ENCODE measurements around the gene STOX2.
A peak's percentile ranks its signal among the peaks of the same experiment; 100 is the strongest.

Gene STOX2

DNA sequence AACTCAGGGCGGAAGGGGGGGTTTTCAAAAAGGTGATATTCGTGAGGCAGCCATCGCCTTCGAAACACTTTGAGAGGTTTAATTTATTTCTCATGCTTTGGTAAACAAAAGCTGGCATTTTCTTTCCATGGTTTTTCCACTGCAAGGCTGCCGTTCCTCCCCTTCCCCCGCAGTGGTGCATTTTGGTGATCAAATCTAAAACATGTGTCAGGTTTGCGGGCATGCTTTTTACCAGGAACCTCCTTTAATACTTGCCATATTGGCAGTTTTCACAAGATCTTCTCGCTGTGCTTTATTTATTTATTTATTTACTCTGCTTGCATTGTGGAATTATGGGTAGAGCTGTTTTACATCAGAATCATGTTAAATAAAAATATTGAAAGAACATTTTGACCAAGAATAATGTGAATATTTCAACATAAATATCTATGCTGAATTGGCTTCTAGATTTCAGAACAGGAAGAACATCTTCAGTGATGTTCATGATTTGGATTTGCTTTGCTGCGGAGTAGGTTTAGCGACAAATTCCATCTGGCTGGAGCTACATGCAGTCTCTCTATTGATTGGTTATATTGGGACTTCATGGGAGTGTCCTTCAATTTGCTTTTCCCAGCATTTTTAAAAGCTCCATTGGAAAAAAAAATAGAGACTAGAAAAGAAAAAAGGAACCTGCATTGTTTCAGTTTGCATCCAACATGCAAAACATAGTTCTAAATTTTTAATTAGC is 54.4 kb downstream of the STOX2 start:
- TF ChIP-seq L3MBTL2 (conservative IDR thresholded peaks at IDR 0.05) (no peak), FOXA1 (IDR thresholded peaks at IDR 0.05) (no peak), ARNT (IDR thresholded peaks at IDR 0.05) (no peak), FOXK2 (IDR thresholded peaks at IDR 0.05) (no peak), SUZ12 (IDR thresholded peaks at IDR 0.05) (no peak), ZNF384 (IDR thresholded peaks at IDR 0.05) (no peak), CTBP1 (IDR thresholded peaks at IDR 0.05; ENCODE audit: borderline replicate concordance) (no peak), LEF1 (IDR thresholded peaks at IDR 0.05; ENCODE audit: borderline replicate concordance) (no peak), FOXM1 (IDR thresholded peaks at IDR 0.05; ENCODE audit: borderline replicate concordance) (no peak), BHLHE40 (IDR thresholded peaks at IDR 0.05; ENCODE audit: borderline replicate concordance) (no peak), ELF4 (IDR thresholded peaks at IDR 0.05) (no peak), NFRKB (IDR thresholded peaks at IDR 0.05) (no peak)
- TF ChIP-seq, protein P1, sequence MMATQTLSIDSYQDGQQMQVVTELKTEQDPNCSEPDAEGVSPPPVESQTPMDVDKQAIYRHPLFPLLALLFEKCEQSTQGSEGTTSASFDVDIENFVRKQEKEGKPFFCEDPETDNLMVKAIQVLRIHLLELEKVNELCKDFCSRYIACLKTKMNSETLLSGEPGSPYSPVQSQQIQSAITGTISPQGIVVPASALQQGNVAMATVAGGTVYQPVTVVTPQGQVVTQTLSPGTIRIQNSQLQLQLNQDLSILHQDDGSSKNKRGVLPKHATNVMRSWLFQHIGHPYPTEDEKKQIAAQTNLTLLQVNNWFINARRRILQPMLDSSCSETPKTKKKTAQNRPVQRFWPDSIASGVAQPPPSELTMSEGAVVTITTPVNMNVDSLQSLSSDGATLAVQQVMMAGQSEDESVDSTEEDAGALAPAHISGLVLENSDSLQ (IDR thresholded peaks at IDR 0.05) = no peak
- ChIA-PET POLR2A (interaction anchor here (0.6 to 3.7 kb wide), 19 partner anchors 8 to 515 kb away, joined by 3 to 43 read pairs (median 3); partner anchors contain the start of genes CDKN2AIP and STOX2), CTCF (interaction anchor here (0.6 to 1.5 kb wide), 4 partner anchors 9 to 1968 kb away, joined by 3 to 4 read pairs (median 3); no protein-coding TSS in a partner anchor)
- DNase-seq (ENCODE audit: extremely low spot score) = no peak

DNA sequence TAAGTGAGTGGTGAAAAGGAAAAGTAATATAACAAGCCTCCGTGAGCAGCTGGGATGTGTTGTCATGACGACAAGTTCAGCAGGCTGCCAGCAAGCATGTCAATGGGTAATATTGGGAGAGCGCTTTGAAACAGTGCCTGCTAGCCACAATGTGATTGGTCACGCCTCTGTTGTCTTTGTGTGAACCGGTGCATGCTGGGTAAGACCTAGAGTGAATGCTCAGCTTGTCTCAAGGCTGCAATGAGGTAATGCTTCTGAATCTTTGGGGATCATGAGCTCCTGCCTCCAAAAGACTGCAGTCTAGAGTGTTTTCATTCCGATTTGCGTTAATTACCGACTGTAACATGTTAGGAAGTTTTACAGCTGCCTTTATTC is 54.9 kb downstream of the STOX2 start:
- POLR2A ChIA-PET = interaction anchor here (0.6 to 3.7 kb wide), 21 partner anchors 9 to 516 kb away, joined by 3 to 43 read pairs (median 3); partner anchors contain the start of genes CDKN2AIP and STOX2
- TF ChIP-seq FOXK2 (IDR thresholded peaks at IDR 0.05) = no peak
- TF ChIP-seq, protein P1 (IDR thresholded peaks at IDR 0.05) = peak; percentile 38; the same call in 1 of the 2 replicates
- DNase-seq (ENCODE audit: extremely low spot score) = peak; percentile 72
- CTCF ChIA-PET = interaction anchor here (0.9 to 1.5 kb wide), 3 partner anchors 9 to 18 kb away, joined by 3 to 4 read pairs (median 4); no protein-coding TSS in a partner anchor

DNA sequence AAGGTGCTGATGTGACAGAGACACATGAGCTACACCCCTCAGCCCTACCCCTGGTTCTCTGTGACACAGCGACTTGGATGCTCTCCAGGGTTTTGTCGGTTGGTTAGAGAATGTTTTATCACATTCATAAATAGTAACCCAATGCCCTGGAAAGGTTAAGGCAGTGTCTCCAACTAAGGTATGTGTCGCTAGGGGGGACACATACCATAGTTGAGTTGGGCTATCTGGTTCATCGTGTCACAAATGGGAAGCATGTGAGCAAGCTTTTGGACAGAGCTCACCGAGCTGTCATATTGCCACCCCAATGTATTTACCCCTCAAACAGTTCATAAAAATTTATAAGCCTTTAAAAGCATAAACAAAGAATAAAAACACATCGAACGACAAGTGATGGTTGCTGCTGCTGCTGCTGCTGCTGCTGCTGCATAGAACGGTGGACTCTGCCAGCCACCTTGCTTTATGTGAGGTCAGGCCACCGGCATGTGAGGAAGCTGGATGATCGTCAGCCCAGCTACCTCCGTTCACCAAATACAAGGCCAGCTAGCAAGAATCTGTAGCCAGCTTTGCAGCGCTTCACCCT is 55.9 kb downstream of the STOX2 start:
- TF ChIP-seq FOXK2 (IDR thresholded peaks at IDR 0.05) = no peak
- ChIA-PET POLR2A (interaction anchor here (0.7 to 3.7 kb wide), 11 partner anchors 9 to 134 kb away, joined by 3 to 43 read pairs (median 5); partner anchors contain the start of gene STOX2), CTCF (interaction anchor here (0.7 to 1.5 kb wide), 4 partner anchors 10 to 205 kb away, joined by 3 to 4 read pairs (median 4); no protein-coding TSS in a partner anchor)
- peak; percentile 10 for DNase-seq (ENCODE audit: extremely low spot score)

DNA sequence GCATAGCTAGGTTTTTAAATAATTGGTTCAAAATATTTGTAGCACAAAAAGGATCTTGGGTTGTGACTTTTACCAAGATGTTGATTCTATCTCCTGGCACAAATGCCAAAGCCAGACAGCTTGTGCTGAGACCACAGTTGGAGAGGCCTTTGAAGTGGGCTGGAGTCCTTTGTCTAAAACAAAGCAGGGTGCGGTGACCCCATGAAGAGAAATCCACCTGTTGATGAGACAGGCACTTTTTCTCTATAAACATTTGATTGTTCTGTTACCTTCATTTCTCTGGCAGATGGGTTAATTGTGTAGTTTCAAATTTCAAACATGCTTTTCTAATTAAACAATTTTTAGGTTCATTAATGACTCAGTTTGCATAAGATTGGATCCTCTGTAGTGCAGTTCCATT is 56.7 kb downstream of the STOX2 start:
- DNase-seq (ENCODE audit: extremely low spot score) = no peak
- ChIA-PET CTCF (interaction anchor here (0.7 kb wide), 1 partner anchor 204 kb away, joined by 4 read pairs; no protein-coding TSS in a partner anchor), POLR2A (interaction anchor here (1.0 to 3.7 kb wide), 5 partner anchors 20 to 133 kb away, joined by 3 to 43 read pairs (median 15); partner anchors contain the start of gene STOX2)
- no peak for TF ChIP-seq NFRKB (IDR thresholded peaks at IDR 0.05)
- TF ChIP-seq FOXA1 (IDR thresholded peaks at IDR 0.05) = no peak
- TF ChIP-seq BHLHE40 (IDR thresholded peaks at IDR 0.05; ENCODE audit: borderline replicate concordance) = no peak
- TF ChIP-seq TARDBP (IDR thresholded peaks at IDR 0.05) = no peak
- TF ChIP-seq L3MBTL2 (conservative IDR thresholded peaks at IDR 0.05) = no peak
- no peak for TF ChIP-seq FOXK2 (IDR thresholded peaks at IDR 0.05)
- TF ChIP-seq, protein P1 (IDR thresholded peaks at IDR 0.05) = no peak
- TF ChIP-seq SP1 (IDR thresholded peaks at IDR 0.05) = no peak
- no peak for TF ChIP-seq HDGF (IDR thresholded peaks at IDR 0.05; ENCODE audit: borderline replicate concordance)

DNA sequence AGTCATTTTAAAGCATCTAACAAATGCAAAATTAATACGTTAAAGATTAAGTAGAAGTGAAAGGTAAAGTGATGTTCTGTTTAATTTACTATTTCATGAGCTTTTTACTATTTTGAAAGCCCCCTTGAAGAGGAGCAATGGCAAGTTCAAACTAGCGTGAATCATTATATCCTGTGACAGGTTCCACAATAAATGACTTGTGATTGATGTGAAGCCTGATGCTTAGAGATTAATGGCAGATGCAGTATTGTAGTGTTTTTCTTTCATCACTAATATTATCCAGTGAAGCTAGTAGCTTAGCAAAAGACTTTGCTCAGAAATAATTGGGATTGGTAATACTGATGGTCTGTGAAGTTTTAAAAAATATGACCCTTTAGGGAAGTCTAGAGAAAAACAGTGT is 57.3 kb downstream of the STOX2 start:
- ChIA-PET CTCF (no interaction called here), POLR2A (interaction anchor here (1.2 kb wide), 1 partner anchor 25 kb away, joined by 3 read pairs; no protein-coding TSS in a partner anchor)
- TF ChIP-seq, protein P1 (IDR thresholded peaks at IDR 0.05) = peak; percentile 75
- TF ChIP-seq NFRKB (IDR thresholded peaks at IDR 0.05) = no peak
- DNase-seq (ENCODE audit: extremely low spot score) = no peak

DNA sequence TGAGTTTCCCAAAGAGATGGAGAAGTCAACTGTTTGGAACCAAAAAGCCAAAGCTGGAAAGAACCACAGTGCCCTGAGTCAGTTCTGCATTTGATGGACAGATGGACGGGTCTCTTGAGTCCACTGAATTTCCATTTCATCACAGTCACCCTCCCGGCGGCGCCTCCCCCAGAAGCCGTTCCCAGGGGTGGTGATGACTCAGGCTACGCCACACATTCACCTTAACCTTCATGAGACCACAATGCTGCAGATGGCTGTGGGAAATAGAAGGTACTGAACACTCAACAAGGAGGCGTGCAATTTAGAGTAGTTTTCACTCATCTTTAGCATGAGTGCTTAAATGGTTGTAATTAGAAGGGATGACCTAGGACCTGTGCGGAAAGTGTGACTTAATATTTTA is 61.3 kb downstream of the STOX2 start:
- CTCF ChIA-PET = no interaction called here
- no peak for DNase-seq (ENCODE audit: extremely low spot score)
- POLR2A ChIA-PET = interaction anchor here (1.1 kb wide), 1 partner anchor 61 kb away, joined by 3 read pairs; the partner anchor contains the start of gene STOX2
- TF ChIP-seq FOXK2 (IDR thresholded peaks at IDR 0.05) (no peak), TARDBP (IDR thresholded peaks at IDR 0.05) (no peak)

All from HEK293T (cell line).